MM.1S (cell line): ENCODE data around the gene CHCHD6.

Experiments
- DNase-seq: peaks from one replicate; pipeline ENCODE4 v3.0.0-alpha.2; 2015
- H2AFZ ChIP-seq: fragments of 300-600 bp; sonication (generic); 2 replicates; pipeline ENCODE4 v1.6.0; 2016; ENCODE audit warnings: antibody characterized with exemption, low read length
- H3F3A ChIP-seq: fragments of 300-600 bp; sonication (generic); 2 replicates; pipeline ENCODE4 v1.6.1; 2016; ENCODE audit warnings: mild to moderate bottlenecking, antibody characterized with exemption, low read length, moderate library complexity, mixed read lengths; ENCODE audit not compliant: insufficient read depth
- H3K27ac ChIP-seq: fragments of 300-600 bp; sonication (generic); 2 replicates; pipeline ENCODE4 v1.5.1; 2016; ENCODE audit warnings: mild to moderate bottlenecking, low read length
- H3K27me3 ChIP-seq: fragments of 300-600 bp; sonication (generic); replicated peaks from 2 replicates; pipeline ENCODE4 v1.6.0; 2016; ENCODE audit warnings: low read length; ENCODE audit not compliant: insufficient read depth
- H3K36me3 ChIP-seq: fragments of 300-600 bp; sonication (generic); replicated peaks from 2 replicates; pipeline ENCODE4 v1.6.1; 2016; ENCODE audit warnings: mild to moderate bottlenecking, low read length, mixed read lengths; ENCODE audit not compliant: insufficient read depth
- H3K4me1 ChIP-seq: fragments of 300-600 bp; sonication (generic); 2 replicates; pipeline ENCODE4 v1.6.1; 2016; ENCODE audit warnings: low read length, mixed read lengths
- H3K4me2 ChIP-seq: fragments of 300-600 bp; sonication (generic); 2 replicates; pipeline ENCODE4 v1.6.0; 2016; ENCODE audit warnings: low read depth, low read length
- H3K4me3 ChIP-seq: fragments of 300-600 bp; sonication (generic); 2 replicates; pipeline ENCODE4 v1.5.1; 2016; ENCODE audit warnings: low read length, mixed read lengths
- H3K79me2 ChIP-seq: fragments of 300-600 bp; sonication (generic); 2 replicates; pipeline ENCODE4 v1.6.1; 2016; ENCODE audit warnings: mixed run types, low read length, mixed read lengths
- H3K9ac ChIP-seq: fragments of 300-600 bp; sonication (generic); 2 replicates; pipeline ENCODE4 v1.6.1; 2016; ENCODE audit warnings: low read length, mixed read lengths
- H3K9me2 ChIP-seq: fragments of 300-600 bp; sonication (generic); replicated peaks from 2 replicates; pipeline ENCODE4 v1.6.1; 2016; ENCODE audit warnings: mild to moderate bottlenecking, low read length, mixed read lengths; ENCODE audit not compliant: insufficient read depth
- H3K9me3 ChIP-seq: fragments of 300-600 bp; sonication (generic); replicated peaks from 2 replicates; pipeline ENCODE4 v1.6.1; 2016; ENCODE audit warnings: mild to moderate bottlenecking, low read length, mixed read lengths; ENCODE audit not compliant: insufficient read depth
- H4K20me1 ChIP-seq: fragments of 300-600 bp; sonication (generic); 2 replicates; pipeline ENCODE4 v1.6.1; 2016; ENCODE audit warnings: mild to moderate bottlenecking, low read length, moderate library complexity, mixed read lengths; ENCODE audit not compliant: insufficient read depth
- CTCF ChIP-seq: fragments of 300-600 bp; sonication (generic); IDR thresholded peaks from 2 replicates; pipeline ENCODE4 v1.5.1; 2016; ENCODE audit warnings: antibody characterized with exemption, low read length, mixed read lengths
- EZH2 ChIP-seq: fragments of 300-600 bp; sonication (generic); optimal IDR thresholded peaks from 2 replicates; pipeline ENCODE3; 2017; ENCODE audit warnings: low read depth, mild to moderate bottlenecking, antibody characterized with exemption, low read length, mixed read lengths
- EZH2phosphoT487 ChIP-seq: fragments of 300-600 bp; sonication (generic); IDR thresholded peaks from 2 replicates; pipeline ENCODE4 v1.6.1; 2018; ENCODE audit warnings: antibody characterized with exemption, low read length

CHCHD6 gene

GRCh38 chr3:126895178-126896066 lies 191.4 kb downstream of the CHCHD6 start:
- no peaks in the 10 kb centered on the region for H4K20me1 ChIP-seq
- H3K9me3 ChIP-seq = no peaks in the 10 kb centered on the region
- TF ChIP-seq CTCF = no peak
- no peak for TF ChIP-seq EZH2phosphoT487
- no peak for TF ChIP-seq EZH2
- no peak overlapping the region for H3K27ac ChIP-seq
- H3K4me3 ChIP-seq = no peak overlapping the region
- H3F3A ChIP-seq = no peaks in the 10 kb centered on the region
- no peak for DNase-seq
- no peaks in the 10 kb centered on the region for H3K79me2 ChIP-seq
- H2AFZ ChIP-seq = no peak overlapping the region
- no peak overlapping the region for H3K9ac ChIP-seq
- no peak overlapping the region for H3K4me2 ChIP-seq
- H3K27me3 ChIP-seq = no peaks in the 10 kb centered on the region
- no peaks in the 10 kb centered on the region for H3K9me2 ChIP-seq
- H3K4me1 ChIP-seq = peaks cover 9% of the 10 kb centered on the region; the same call in 1 of the 2 replicates
- no peaks in the 10 kb centered on the region for H3K36me3 ChIP-seq

- Histone ChIP-seq H3K9ac (no peak overlapping the region), H3K9me2 (no peaks in the 10 kb centered on the region), H3K27me3 (no peaks in the 10 kb centered on the region), H3K36me3 (no peaks in the 10 kb centered on the region), H2AFZ (no peak overlapping the region), H3K4me1 (peaks cover 9% of the 10 kb centered on the region; the same call in 1 of the 2 replicates), H3K4me2 (no peak overlapping the region), H3K27ac (no peak overlapping the region), H3K9me3 (no peaks in the 10 kb centered on the region), H3K4me3 (no peak overlapping the region), H3K79me2 (no peaks in the 10 kb centered on the region), H4K20me1 (no peaks in the 10 kb centered on the region), H3F3A (no peaks in the 10 kb centered on the region)
- no peak for TF ChIP-seq CTCF
- no peak for TF ChIP-seq EZH2phosphoT487
- TF ChIP-seq EZH2 = no peak
- DNase-seq = no peak
These were observed 192.0 kb downstream of the CHCHD6 start for GRCh38 chr3:126896067-126896441.

GRCh38 chr3:126896968-126897367 lies 192.9 kb downstream of the CHCHD6 start:
- Histone ChIP-seq H3F3A (no peaks in the 10 kb centered on the region), H4K20me1 (no peaks in the 10 kb centered on the region), H3K4me2 (no peak overlapping the region), H3K36me3 (no peaks in the 10 kb centered on the region), H3K9me2 (no peaks in the 10 kb centered on the region), H3K9ac (no peak overlapping the region), H3K4me1 (peaks cover 9% of the 10 kb centered on the region; the same call in 1 of the 2 replicates), H3K79me2 (no peaks in the 10 kb centered on the region), H3K27me3 (no peaks in the 10 kb centered on the region), H3K4me3 (no peak overlapping the region), H3K9me3 (no peaks in the 10 kb centered on the region), H3K27ac (no peak overlapping the region), H2AFZ (no peak overlapping the region)
- DNase-seq = no peak
- TF ChIP-seq EZH2phosphoT487 (no peak), EZH2 (no peak), CTCF (no peak)
